ENCODE results near the gene TMEM31.

Gene TMEM31

DNA sequence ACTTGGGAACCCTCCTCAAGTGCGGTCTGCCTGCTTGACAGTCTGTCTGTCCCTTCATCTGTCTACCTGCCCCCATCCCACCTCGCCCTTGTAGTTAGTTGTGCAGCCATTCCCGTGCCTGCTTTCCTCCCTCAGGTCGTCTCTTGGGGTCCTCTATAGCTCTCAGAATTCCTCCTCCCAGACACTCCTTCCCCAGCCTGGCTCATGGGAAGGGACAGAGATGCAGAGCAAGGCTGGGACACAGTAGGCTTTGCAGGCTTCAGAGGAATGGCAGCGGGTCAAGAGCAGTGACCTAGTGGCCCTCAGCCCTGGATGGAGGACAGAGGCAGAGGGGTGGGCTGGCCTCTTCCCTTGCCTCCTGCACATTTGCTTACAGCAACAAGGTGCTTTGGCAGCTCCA, 18.3 kb downstream of the TMEM31 start:
- TF ChIP-seq, protein P1, sequence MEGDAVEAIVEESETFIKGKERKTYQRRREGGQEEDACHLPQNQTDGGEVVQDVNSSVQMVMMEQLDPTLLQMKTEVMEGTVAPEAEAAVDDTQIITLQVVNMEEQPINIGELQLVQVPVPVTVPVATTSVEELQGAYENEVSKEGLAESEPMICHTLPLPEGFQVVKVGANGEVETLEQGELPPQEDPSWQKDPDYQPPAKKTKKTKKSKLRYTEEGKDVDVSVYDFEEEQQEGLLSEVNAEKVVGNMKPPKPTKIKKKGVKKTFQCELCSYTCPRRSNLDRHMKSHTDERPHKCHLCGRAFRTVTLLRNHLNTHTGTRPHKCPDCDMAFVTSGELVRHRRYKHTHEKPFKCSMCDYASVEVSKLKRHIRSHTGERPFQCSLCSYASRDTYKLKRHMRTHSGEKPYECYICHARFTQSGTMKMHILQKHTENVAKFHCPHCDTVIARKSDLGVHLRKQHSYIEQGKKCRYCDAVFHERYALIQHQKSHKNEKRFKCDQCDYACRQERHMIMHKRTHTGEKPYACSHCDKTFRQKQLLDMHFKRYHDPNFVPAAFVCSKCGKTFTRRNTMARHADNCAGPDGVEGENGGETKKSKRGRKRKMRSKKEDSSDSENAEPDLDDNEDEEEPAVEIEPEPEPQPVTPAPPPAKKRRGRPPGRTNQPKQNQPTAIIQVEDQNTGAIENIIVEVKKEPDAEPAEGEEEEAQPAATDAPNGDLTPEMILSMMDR (IDR thresholded peaks at IDR 0.05) = no peak

DNA sequence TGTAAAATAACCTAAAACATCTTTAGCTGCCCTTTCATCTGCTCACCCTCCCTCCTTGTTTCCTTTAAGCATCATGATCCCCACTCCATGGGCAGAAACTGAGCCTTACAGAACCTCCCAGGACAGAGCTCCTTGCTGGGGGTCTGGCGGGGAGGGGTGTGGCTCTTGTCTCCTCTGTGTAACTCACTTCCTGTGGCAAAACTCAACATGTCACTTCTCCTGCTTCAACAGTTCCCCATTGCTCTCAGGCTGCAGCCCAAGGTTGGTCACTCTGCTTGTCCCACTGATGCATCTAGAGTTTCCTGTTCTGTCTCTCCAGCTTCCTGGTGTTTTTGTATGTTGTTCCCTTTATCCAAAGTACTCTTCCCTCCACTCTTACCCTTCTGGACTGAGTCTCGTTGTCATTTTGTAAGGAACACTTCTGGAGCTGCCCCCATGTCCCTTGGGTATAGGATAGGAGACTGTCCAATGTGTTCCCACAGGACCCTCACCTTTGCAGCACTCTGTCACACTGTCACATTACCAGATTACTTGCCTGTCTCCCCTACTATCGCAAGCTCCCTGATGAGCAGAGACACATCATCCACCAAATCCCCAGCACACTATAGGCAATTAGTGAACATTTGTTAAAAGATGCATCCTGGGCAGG, 19.6 kb downstream of the TMEM31 start:
- TF ChIP-seq, protein P1 (IDR thresholded peaks at IDR 0.05) = no peak

DNA sequence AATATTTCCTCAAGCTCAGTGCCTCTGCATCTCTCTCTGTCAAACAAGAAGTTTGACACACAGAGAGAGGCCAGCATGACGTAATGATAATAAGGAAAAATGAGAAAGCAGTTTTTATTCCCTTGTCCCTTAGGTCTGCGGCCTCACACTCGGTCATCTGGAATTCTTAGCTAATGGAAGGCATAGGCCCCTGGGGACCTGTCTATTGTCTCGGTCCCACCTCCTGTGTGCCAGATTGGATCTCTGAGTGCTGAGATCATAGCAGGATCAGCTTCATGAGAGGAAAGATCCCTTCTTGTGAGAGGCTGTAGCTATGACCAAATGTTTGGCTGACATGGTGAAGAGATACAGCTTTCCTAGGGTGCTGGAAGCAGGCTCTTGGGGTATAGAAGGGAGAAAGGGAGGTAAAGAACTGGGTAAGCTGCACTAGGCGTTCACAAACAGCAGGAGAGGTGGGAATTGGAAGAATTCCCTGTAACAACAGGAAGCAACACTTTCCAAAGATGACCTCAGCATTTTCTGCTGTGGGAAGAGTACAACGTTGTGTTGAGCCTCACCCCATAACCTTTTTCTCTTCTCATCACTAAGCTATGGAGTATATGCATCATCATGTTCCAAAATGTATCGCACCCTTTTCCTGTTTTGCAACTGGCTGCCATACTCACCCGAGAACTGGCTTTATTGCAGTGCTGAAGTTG, 20.2 kb downstream of the TMEM31 start:
- TF ChIP-seq, protein P1 (IDR thresholded peaks at IDR 0.05) = no peak

DNA sequence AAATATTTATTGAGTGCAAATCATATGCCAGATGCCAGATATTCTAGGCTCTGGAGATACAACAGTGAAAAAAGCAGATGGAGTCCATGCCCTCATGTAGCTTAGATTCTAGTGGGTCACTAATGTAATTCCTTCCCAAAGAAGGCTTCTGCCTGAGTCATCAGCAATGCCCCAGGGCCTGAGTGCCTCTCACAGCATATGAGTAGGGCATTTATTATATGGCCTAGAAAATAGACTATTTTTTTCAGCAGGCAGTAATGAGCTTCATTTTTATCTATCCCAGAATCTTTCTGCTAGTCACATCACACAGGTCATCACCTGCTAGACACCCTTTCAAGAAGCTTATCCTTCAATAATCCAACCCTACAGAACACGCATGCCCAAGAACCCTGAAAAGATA, 22.3 kb downstream of the TMEM31 start:
- TF ChIP-seq, protein P1 (IDR thresholded peaks at IDR 0.05) = no peak

DNA sequence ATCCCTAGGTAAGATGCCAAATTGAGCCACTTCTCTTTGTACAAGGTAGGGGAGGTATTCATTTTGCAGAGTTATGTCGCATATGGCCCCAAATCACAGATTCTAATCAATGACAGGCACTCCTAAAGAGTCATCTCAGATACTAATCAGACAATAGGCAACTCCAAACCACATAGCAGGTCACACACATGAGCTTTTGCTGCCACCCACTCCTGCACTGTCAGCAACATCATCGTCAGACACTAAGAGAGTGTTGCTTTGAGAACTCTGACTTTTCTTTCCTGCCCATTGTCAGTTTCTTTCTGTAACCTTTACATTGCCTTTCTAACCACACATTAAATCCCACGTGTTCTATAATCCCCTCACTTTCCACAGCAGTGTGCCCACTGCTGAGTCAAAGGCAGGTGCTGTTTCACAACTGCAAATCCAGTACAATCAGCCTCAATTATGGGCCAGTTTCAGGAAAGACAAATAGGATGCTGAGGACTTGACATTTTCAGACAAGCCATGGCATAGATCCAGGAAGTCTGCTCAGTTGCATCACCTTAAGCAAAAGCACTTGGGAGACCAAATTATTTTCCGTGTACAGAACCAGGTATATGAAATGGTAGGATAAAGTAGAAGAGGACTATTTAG, 23.5 kb downstream of the TMEM31 start:
- TF ChIP-seq, protein P1 (IDR thresholded peaks at IDR 0.05) = no peak

DNA sequence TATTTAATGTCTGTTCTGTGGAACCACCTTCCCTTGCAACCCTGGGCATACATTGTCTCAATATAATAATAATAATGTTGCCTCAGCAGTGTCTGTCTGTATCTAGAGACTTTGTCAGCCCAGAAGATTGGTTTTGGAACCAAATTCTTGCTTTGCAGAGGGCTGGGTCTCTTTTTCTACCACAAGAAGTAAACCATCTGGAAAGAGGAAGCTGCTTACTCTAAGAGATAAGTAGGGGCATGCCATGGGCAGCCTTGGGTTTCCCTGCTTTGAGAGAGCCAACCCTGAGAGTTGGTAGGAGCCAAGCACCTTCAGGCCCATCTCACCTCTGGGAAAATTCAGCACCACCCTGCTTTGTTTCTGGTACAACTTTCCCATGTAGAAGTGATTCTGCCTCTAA, 27.0 kb downstream of the TMEM31 start:
- TF ChIP-seq, protein P1 (IDR thresholded peaks at IDR 0.05) = no peak

DNA sequence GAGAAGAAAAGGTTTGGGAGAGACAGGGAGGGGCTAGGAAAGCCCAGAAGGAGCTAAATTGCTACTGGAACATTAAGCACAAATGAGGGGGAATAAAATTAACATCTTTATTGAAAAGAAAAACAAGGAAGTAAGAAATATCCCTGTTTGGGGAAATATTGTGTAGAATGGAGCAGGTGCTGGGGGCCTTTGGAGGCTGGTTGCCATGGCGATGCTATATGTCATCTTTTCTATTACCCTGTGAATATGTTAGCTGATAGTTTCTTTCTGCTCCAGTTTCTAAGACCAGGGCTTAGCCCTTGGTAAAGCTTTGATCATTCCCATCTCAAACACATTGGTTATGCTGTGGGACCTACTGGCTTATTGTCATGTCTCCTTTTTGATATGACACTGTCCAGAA, 28.7 kb downstream of the TMEM31 start:
- TF ChIP-seq, protein P1 (IDR thresholded peaks at IDR 0.05) = no peak

Data from LNCAP (cell line).